Measurements from ENCODE around the gene CCR7. TPM values are rescaled to one million over a fixed set of nuclear protein-coding genes. Genes with fewer than 3 reads are reported as not detected.

Gene CCR7
- not detected for total RNA-seq

- no peak for DNase-seq
Observed at GRCh38 chr17:40564883-40565768, at the start of gene CCR7. CCR7 (minus strand) TSS chr17:40565472; CDS start chr17:40565409, 63 bp downstream.

- DNase-seq: no peak
Observed at GRCh38 chr17:40614431-40615067, 49.3 kb upstream of the CCR7 start.

- DNase-seq: no peak
Observed at GRCh38 chr17:40613467-40614154, 48.3 kb upstream of the CCR7 start.

GRCh38 chr17:40612599-40613244, 47.5 kb upstream of the CCR7 start:
- no peak for DNase-seq

GRCh38 chr17:40611840-40612474, 46.7 kb upstream of the CCR7 start:
- no peak for DNase-seq

- no peak for DNase-seq
Observed at GRCh38 chr17:40610359-40610758, 45.1 kb upstream of the CCR7 start.

- no peak for DNase-seq
Observed at GRCh38 chr17:40608061-40608581, 42.8 kb upstream of the CCR7 start.

GRCh38 chr17:40607641-40608040, 42.4 kb upstream of the CCR7 start:
- DNase-seq: no peak

GRCh38 chr17:40606548-40607353, 41.5 kb upstream of the CCR7 start:
- DNase-seq: no peak

- DNase-seq: no peak
Observed at GRCh38 chr17:40605306-40605705, 40.0 kb upstream of the CCR7 start.

- DNase-seq: no peak
Observed at GRCh38 chr17:40604327-40605080, 39.2 kb upstream of the CCR7 start.

GRCh38 chr17:40602445-40603443, 37.5 kb upstream of the CCR7 start:
- DNase-seq: no peak

- no peak for DNase-seq
Observed at GRCh38 chr17:40600486-40601046, 35.3 kb upstream of the CCR7 start.

GRCh38 chr17:40599468-40599763, 34.1 kb upstream of the CCR7 start:
- DNase-seq: no peak

GRCh38 chr17:40598619-40599467, 33.6 kb upstream of the CCR7 start:
- peak; percentile 17 for DNase-seq

- no peak for DNase-seq
Observed at GRCh38 chr17:40598301-40598618, 33.0 kb upstream of the CCR7 start.

- DNase-seq: no peak
Observed at GRCh38 chr17:40597556-40598300, 32.5 kb upstream of the CCR7 start.
